ENCODE measurements around the gene VPS72.
A peak's percentile ranks its signal among the peaks of the same experiment; 100 is the strongest.
"Not testable (repeated sequence)": the region's sequence is repeated elsewhere in the genome, so short reads cannot be mapped to it uniquely, and the experiment has no call there.

VPS72 gene, protein sequence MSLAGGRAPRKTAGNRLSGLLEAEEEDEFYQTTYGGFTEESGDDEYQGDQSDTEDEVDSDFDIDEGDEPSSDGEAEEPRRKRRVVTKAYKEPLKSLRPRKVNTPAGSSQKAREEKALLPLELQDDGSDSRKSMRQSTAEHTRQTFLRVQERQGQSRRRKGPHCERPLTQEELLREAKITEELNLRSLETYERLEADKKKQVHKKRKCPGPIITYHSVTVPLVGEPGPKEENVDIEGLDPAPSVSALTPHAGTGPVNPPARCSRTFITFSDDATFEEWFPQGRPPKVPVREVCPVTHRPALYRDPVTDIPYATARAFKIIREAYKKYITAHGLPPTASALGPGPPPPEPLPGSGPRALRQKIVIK

DNA sequence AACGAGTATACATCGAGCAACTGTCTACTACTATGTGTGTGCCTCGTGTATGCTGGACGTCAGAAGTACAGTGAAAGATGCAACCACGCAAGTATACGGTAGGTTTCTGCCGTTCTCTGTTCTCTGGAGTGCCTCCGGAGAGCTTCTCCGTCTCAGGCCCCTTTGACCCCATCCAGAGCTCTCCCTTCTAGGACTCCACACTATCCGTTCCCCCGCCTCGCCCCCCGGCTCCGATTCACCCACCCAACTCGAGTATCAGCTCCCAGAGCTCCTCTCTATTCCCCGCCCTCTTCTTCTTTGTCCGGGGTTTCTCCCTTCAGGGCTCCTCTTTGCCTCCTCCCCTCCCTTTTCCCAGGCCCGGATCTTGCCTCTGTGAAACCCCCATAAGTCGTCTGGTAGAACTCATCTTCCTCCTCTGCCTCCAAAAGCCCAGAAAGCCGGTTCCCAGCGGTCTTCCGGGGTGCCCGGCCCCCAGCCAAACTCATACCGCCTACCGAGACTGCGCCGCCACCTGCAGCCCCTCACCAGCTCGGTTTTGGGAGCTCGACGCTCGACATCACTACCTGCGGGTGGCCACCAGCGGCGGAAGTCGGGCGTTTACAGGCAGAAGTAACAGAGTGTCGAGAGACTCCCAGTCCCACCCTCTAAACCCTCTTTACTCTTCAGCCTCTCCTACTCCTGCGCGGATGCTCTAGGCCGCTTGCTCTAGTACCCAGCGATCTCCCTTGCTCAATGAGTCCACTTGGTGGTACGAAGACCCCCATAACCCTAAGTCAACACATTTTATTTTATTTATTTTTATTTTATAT lies at the start of gene VPS72:
Gene VPS72 (minus strand): TSS at position 561 of the 809 bp plus-strand sequence. CDS start 76 bp downstream, at position 485.
- DNase-seq = peak; percentile 96

DNA sequence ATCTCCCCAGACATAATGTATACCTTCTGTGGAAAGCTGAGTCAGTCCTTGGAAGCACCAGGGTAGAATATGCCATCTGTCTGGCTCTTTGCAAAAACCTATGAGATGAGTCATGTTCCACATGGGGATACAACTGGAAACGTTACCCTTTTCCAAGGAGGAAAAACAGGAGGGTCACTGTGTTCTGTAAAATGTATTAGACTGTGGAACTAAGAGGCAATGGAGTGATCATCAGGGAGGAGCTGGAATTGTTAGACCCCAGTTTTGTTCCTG lies 48.4 kb upstream of the VPS72 start:
- DNase-seq = no peak

DNA sequence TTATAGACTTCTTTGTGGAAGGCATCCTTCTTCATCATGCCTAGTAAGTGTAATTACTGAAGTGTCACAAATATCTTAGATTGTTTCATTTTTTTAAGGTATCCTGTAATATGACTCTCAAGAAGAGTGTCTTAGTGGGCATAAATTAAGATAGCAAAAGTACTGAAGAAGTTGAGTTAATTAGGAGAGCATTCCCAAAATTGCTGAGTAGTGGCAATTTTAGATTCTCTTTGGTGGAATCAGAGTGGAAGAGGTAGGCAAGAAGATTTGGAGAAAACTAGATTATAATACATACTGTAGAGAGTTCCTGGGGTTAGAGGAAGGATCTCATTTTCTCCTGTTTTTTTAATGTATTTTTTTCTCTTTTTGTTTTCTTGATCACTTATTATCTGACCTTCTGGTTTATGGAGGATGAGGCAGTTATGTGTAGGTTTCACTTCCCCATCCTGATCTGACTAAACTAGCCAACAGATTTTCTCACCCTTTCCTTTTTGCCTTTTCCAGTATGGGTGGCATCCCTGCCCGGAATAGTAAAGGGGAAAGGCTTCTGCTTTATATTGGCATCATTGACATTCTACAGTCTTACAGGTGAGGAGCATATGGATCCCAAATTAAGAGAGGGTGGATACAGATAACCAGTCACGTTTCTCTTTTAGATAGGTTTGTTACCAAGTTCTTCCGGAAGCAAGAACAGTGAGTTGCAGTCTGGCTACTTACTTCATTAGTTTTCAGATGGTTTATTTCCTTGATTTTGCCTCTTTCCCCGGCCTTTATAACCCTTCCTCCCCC lies 47.9 kb upstream of the VPS72 start:
- no peak for DNase-seq

DNA sequence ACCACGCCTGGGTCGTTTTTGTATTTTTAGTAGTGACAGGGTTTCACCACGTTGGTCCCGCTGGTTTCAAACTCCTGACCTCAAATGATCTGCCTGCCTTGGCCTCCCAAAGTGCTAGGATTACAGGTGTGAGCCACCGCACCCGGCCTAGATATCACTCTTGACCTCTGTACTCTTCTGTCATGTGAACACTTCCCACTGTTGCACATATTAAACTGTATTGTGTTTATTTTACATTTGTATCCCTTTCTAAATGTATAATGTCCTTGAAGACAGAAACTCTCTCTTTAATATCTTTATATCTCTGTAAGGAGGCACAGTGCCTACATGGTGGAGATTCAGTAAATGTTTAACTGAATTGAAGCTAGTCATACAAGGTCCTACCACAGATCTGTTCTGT lies 45.2 kb upstream of the VPS72 start:
- DNase-seq = no peak

DNA sequence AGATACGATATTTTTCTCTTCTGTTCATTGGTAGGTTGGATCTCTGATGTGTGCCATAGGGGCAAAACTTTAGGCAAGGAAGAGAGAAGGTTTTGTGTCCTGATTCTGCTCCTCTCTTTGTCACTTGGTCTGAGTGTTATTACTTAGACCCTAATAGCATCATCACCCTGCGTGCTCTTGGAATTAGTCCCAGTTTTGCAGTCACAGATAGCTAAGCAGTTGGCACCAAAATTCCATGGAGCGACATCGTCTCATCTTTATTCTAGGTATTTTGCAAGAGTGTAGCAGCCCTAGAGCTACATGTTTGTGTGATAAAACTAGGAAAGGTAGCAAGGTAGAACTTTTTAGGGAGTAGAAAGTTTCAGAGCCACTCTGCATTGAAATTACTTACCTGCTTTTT lies 32.1 kb upstream of the VPS72 start:
- no peak for DNase-seq

DNA sequence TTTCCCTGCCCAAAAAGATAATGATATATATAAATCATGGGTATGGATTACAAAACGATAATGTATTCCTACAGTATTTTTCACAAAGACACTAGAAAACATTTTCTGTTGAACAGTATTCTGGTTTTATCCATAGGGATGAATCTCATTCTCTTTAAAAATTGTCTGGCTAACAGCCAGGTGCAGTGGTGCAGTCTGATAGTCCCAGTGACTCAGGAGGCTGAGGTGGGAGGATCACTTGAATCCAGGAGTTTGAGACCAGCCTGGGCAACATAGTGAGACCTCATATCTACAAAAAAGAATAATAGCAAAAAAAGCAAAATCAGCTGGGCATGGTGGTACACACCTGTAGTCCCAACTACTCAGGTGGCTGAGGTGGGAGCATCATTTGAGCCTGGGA lies 31.6 kb upstream of the VPS72 start:
- no peak for DNase-seq

DNA sequence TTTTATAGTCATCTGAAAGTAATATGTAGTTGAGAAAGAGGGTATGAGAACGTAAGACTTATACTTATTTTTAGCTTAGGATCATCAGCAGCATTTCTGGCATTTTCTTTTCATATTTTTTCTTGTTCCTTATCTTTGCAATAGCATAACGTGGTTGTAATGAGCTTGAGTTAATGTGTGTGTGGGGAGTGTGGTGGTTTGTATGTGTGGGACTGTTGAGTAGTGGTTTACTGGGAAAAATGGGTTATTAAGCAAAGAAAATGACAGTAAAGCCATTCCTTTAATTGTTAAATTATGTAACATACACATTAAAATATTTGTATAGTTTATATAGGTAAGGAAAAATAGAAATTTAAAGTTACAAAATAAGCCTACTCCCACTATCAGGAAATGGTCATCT lies 23.6 kb upstream of the VPS72 start:
- DNase-seq = no peak

DNA sequence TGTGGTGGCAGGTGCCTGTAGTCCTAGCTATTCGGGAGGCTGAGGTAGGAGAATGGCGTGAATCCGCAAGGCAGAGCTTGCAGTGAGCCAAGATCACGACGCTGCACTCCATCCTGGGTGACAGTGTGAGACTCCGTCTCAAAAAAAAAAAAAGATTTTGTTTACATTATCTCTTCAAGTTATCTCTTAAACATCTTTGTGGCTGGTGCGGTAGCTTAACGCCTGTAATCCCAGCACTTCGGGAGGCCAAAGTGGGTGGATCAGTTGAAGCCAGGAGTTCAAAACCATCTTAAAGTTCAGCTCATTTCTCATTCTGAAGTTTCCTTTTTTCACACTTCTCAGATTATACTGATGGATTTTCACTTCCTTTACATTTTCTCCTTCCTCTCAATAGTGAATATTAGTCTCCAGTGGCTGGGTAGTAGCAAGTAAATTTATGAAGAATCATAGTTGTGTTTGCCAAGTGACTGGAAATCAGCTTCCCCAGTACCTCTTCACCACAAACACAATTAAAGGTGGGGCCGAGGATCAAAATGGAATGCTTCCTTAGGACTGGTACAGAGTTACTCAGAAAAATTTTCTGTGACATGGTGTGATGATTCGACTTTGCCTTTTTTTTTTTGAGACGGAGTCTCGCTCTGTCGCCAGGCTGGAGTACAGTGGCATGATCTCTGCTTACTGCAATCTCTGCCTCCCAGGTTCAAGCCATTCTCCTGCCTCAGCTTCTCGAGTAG lies 22.1 kb upstream of the VPS72 start:
- DNase-seq = no peak

DNA sequence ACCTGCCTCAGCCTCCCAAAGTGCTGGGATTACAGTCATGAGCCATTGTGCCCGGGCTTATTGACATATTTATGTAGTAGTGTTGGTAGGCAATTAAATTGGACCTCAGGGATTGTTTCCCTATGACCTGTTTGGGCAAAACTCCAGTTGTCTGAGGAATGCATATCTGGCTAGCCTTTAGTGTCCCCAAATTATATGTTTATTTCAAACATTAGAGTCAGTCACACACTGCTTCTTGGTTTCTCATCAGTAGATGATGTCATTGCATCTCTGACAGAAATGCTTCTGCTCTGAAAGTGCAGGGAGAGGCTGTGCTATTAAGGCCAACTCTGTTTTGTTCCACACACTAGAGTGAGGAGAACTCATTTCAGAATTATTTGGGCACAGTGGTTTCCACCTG lies 20.8 kb upstream of the VPS72 start:
- DNase-seq = no peak

DNA sequence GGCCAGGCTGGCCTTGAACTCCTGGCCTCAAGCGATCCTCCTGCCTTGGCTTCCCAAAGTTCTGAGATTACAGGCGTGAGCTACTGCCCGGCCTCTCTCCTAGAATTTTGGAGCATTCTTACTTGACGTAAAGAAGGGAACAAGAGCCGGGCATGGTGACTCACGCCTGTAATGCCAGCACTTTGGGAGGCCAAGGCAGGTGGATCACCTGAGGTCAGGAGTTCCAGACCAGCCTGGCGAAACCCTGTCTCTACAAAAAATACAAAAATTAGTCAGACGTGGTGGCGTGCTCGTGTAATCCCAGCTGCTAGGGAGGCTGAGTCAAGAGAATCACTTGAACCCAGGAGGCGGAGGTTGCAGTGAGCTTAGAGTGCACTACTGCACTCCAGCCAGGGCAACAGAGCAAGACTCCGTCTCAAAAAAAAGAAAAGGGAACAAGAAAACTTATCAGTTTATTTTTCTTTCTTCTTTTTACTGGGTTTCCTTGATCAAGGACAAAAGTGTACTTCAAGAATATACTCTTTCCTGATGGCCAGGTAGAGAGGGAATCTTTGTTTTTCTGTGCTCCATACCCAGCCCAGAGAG lies 15.5 kb upstream of the VPS72 start:
- not testable (repeated sequence) for DNase-seq

DNA sequence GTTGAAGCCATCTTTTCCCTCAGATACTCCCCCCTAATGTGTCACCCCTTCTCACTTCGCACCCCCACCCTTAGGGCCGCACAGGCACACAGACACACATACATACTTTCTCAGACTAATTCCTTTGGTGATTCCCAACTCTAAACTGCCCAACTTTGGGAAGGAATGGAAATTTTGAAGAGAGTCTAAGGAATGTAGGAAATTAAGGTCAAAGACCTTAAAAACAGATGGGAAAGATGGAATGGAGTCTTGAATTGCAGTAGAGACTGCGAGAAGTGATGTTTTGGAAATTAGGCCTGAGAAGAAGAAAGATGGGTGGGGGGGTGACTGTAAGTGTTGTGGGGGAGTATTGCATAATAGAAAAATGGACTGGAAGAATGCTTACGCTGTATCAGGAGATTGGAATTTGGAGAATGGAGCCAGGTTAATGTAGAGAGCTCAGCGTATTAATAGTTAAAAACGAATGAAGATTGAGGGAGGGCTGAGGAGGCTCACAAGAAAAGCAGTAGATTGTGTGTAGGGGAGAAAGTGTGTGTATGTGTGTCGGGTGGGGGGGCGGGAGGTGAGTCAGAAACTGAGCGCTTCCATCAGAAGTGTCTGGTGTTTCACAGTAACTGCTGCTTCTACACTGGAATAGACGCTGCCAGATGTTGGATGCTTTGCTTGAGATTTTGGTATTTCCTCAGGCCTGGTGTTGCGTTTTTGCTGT lies 10.0 kb upstream of the VPS72 start:
- DNase-seq = no peak

DNA sequence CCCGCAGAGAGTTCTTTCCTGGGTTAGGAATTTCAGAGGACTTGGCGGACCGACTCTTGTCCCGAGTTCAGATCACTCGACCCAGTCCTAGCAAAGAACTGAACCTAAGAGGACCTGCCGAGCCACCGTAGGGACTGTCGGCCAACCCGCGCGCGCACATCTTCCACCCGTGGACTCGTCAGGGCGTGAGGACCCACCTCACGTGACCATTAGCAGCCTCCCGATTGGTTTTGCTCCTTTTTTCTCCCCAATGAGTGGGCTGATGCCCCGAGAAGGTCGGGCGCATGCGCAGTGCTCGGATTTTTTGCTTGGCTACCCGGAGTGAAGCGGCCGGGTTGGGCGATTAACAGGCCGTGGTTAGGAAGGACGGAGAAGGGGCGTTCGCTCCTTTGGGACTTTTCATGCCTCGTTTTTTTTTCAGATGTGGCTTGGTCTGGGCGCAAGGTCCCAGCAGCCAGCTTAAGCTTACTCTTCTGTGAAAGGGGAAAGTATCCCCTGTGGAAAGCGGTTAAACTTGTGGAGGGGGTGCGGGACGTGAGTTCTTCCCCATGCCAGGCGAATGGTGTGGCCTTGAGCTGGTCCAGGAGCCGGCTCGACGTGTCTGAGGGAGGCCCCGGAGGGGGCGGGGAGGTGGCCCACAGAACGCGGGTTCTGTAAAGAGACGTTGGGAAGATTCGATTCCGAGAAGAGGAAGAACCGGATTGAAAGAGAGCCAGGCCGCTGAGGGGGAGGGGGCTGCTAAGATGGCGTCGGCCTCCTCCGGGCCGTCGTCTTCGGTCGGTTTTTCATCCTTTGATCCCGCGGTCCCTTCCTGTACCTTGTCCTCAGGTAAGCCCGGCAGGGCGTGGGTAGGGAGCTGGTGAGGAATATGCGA lies 8.5 kb upstream of the VPS72 start, which contains the start of gene PIP5K1A:
Gene PIP5K1A (plus strand): TSS at position 299 of the 874 bp plus-strand sequence. CDS start 445 bp downstream, at position 744.
- peak; percentile 99 for DNase-seq

DNA sequence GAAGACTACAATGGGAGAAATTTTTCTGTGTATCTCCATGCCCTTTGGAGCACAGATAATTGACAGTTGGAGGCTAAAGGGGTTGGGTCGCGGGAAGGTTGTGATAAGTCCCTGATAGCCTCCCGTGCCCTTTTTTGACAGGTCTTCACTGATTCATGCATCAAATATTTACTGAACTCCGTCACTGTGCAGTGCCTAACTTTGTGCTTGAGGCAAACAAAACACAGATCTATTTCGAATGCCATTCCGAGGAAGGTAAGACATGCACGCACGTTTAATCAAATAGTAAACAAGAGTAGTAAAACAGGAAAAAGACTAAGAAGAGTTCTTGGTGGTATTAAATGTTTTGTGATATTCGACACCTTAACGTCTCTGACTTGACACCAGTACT lies 7.9 kb upstream of the VPS72 start:
- DNase-seq = peak; percentile 89

DNA sequence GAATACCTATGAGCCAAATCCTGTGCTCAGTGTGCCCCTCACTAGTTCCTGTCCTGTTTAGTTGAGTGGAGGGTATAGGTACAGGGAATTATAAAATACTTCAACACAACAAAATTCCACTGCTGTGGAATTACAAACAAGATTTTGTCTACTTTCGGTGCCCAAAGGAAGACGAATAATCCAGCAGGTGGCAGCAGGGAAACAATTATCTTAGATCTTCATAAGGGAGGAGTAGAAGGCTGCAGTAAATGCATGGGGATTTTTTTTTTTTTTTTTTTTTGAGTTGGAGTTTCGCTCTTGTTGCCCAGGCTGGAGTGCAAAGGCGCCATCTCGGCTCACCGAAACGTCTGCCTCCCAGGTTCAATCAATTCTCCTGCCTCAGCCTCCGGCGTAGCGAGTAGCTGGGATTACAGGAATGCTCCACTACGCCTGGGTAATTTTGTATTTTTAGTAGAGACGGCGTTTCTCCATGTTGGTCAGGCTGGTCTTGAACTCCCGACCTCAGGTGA lies 6.3 kb upstream of the VPS72 start:
- peak; percentile 95 for DNase-seq

DNA sequence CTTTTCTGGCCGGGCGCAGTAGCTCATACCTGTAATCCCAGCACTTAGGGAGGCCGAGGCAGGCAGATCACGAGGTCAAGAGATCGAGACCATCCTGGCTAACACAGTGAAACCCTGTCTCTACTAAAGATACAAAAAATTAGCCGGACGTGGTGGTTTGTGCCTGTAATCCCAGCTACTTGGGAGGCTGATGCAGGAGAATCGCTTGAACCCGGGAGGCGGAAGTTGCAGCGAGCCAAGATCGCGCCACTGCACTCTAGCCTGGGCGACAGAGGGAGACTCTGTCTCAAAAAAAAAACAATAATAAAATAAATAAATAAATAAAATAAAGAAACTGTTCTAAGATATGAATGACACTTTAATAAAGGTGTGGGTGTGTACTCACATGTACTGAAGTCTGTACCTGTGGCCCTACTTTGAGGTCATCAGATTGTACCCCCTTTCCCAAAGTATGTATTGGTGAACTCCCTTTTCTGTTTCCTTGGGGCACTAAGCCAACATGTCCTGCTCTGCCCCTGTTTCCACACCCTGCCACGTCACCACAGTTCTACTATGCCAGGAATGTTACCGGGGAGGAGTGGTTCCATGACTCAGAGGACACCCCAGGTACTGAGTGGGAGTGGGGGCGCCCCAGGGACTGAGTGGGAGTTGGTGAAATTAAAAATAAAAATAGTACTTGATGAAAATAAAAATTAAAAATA lies 5.0 kb upstream of the VPS72 start:
- DNase-seq = peak; percentile 33

DNA sequence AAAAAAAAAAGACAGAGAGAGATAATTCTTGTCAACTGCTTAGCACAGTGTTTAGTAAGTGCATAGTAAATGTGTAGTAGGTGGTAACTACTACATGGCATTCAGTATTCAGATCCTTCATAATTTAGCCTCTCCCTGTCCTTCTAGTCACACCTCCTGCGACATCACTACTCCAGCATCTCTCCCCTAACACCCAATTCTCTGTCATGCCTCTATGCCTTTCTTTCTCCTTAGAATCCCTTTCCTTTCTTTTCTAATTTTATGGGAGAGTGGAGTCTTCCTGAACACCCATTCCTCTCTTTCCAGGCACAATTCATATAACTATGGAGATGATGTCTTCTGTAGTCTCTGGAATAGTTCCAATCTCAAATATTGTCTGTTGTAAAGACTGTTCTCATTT lies 3.9 kb upstream of the VPS72 start:
- peak; percentile 20 for DNase-seq

DNA sequence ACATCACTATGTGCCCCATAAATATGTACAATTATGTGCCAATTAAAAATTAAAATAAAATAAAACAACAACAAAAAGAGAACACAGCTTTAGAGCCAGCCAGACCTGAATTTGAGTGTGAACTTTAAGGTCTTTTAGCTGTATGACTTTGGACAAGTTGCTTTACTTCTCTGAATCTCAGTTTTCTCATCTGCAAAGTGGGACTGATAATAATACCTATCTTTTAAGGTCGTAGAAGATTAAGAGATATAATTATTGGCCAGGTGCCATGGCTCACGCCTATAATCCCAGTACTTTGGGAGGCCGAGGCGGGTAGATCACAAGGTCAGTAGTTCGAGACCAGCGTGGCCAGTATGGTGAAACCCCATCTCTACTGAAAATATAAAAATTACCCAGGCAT lies 3.3 kb upstream of the VPS72 start:
- no peak for DNase-seq

DNA sequence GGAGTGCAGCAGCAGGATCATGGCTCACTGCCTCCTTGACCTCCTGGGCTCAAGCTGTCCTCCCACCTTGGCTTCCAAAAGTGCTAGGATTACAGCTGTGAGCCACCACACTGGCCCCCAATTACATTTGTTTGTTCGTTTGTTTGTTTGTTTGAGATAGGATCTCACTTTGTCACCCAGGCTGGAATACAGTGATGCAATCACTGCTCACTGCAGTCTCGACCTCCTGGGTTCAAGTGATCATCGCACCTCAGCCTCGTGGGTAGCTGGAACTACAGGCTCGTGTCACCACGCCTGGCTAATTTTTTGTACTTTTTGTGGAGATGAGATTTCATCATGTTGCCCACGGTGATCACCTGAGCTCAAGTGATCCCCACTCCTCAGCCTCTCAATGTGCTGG lies 2.0 kb upstream of the VPS72 start:
- DNase-seq = no peak

DNA sequence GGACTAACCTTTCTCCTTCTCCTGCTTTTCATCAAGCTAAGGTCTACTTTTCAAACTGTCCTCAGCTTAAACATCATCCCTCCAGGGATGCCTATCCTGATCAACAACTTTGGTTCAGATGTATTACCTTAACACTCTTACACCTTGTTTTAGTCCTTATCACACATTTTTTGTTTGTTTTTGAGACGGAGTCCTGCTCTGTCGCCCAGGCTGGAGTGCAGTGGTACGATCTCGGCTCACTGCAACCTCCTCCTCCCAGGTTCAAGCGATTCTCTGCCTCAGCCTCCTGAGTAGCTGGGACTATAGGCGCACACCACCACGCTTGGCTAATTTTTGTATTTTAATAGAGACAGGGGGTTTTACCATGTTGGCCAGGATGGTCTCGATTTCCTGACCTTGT lies 1.3 kb downstream of the VPS72 start:
- DNase-seq = not testable (repeated sequence)

DNA sequence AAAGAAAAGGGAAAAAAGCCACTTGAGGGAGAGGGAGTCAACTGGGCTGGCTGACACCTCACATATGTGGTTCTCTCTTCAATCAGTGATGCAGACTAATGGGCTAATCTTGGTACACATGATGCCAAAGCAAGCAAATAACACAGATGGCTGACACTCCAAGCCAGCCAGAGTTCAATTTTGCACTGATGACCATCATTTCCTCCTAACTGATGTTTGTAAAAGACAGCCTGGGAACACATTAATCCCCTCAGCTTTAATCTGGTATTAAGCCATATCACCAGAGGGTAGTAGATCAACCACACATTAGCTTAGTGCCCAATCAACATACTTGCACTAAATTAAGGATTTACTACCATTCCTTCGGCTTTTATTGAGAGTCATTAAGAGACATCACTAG lies 2.8 kb downstream of the VPS72 start:
- no peak for DNase-seq

All from DMS53 (cell line).